NT2/D1 (cell line): ENCODE data around the gene C17orf67.

Experiments
- SUZ12 ChIP-seq: IDR thresholded peaks from 2 replicates; pipeline ENCODE4 v1.6.1; 2011; ENCODE audit not compliant: insufficient read length, insufficient read depth; ENCODE audit errors: extremely low read depth
- YY1 ChIP-seq: IDR thresholded peaks from 2 replicates; pipeline ENCODE4 v1.6.1; 2011; ENCODE audit not compliant: insufficient read length, insufficient read depth
- ZNF274 ChIP-seq: IDR thresholded peaks from 2 replicates; pipeline ENCODE4 v1.6.1; 2011; ENCODE audit warnings: mild to moderate bottlenecking, low read depth, low read length

DNA sequence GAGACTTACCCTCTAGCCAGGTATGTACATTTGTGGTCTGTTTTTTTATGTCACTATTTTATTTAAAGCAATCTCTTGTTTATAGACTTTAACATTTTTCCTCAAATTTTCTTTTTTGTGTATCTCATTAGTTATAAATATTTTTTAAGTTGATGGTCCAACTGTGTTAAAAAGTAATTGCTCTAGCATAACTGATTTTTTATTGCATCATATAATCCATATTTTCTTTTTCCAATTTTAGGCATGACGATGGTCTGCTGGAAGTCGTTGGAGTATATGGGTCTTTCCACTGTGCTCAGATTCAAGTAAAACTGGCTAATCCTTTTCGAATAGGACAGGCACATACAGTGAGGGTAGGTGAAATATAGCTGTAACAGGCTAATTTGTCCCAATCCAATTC is 28.2 kb upstream of the C17orf67 start:
- no peak for TF ChIP-seq ZNF274
- TF ChIP-seq YY1 = no peak
- TF ChIP-seq SUZ12 = no peak
